NCI-H2196 (cell line): ENCODE results near the gene AKAP3.

Experiments
- DNase-seq: peaks from one replicate; lab custom pipeline; 2025; ENCODE audit not compliant: unreplicated experiment; lab: John Stamatoyannopoulos, UW

AKAP3 gene

DNA sequence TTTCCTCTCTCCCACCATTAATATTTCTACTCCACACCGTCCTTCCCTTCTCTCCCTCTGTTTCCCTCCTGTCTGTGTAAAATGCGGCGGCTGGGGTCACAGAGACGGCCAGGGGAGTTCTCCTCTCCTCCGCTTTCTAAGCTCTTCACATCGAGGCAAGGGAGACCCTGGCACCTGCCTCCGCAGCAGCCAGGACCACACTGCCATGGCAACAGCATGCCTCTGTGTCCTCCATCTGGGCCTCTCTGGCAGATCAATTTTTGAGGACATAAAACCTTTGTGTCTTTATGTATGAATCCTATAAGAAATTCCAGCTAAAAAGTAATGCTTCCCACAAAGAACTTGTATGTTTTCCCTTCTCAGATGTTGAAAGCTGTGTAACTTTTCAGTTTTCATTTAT lies 45.4 kb downstream of the AKAP3 start:
- DNase-seq: no peak

GRCh38 chr12:4595881-4596280 lies 53.0 kb downstream of the AKAP3 start:
- no peak for DNase-seq

DNA sequence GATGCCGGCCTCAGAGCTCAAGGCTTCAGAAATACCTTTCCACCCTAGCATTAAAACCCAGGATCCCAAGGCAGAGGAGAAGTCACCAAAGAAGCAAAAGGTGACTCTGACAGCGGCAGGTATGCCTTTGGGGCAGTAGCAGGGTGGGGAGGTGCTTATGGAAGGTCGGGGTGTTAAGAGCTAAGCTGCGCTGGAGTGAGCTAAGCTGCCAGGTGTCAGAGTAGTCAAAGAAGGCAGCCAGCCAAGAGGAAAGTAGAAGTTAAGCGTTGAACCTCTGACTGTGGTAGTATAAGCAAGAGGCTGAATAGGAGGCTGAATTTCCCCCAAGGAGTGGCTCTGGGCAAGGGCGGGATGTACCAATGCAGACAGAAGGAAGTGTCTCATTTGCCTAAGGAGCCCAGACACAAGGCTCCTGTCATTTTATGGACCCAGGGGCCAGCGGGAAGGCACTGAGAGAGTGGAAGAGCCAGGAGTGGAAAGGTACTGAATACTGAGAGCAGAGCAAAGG lies 57.6 kb downstream of the AKAP3 start:
- DNase-seq: peak; percentile 22

DNA sequence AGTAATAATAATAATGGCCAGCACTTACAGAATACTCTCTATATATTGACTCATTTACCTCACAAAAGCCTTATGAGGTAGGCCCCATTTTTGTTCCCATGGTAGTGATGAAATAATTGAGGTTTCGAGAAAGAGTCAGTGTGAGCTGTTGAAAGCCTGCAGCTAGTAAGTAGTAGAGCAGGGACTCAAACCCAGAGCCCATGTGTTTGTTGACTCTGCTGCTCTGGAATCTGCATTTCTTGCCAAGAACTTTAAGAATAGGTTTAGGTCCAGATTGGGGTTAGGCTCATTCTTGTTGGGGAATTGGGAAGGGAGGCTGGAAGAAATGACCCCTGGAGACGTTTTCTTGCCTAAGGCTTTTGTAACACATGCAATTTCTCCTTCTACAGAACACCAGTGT lies 58.9 kb downstream of the AKAP3 start:
- no peak for DNase-seq

GRCh38 chr12:4588916-4589315 lies 59.9 kb downstream of the AKAP3 start:
- DNase-seq: no peak

- DNase-seq: no peak
Observed at GRCh38 chr12:4587108-4587507, 61.7 kb downstream of the AKAP3 start.

DNA sequence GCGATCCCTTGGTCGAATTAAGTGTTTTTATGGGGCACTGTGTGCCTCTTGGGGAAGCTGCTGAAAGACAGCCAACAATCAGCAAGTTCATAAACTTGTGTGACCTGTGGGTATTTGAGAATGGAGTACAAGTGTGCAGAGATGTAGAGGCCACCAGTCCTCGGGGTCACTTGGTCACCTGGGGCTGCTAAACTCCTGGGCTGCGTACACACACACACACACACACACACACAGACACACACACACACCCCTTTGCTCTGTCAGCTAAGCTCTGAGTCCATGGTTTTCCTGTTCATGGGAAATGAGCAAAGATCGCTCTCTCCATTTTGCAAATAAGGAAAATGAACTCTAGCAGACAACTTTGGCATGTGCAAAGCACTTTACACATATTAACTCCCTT lies 62.4 kb downstream of the AKAP3 start:
- no peak for DNase-seq

DNA sequence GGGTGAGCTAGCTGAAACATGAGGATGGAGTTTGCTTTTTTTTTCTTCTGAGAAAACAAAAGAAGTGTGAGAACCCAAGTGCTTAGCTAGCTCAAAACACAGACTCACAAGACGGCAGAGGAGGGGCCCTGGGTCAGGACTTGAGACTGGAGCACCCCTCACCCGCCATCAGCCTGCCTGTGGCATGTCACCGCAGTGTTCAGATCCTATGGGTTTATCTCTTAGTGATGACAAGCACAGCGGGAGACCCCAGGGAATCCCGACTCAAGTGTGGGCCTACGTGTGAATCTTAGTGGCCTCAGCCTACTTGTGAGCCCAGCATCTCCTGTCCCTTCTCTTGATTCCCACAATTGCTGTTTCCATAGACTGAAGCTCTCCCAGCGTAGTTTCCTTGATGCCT lies 64.0 kb downstream of the AKAP3 start:
- no peak for DNase-seq

GRCh38 chr12:4584281-4584680 lies 64.6 kb downstream of the AKAP3 start:
- DNase-seq: peak; percentile 24

GRCh38 chr12:4580281-4580688 lies 68.6 kb downstream of the AKAP3 start:
- DNase-seq: no peak

- DNase-seq: no peak
Observed at GRCh38 chr12:4579305-4580102, 69.3 kb downstream of the AKAP3 start.

GRCh38 chr12:4572680-4573079 lies 76.2 kb downstream of the AKAP3 start:
- no peak for DNase-seq

DNA sequence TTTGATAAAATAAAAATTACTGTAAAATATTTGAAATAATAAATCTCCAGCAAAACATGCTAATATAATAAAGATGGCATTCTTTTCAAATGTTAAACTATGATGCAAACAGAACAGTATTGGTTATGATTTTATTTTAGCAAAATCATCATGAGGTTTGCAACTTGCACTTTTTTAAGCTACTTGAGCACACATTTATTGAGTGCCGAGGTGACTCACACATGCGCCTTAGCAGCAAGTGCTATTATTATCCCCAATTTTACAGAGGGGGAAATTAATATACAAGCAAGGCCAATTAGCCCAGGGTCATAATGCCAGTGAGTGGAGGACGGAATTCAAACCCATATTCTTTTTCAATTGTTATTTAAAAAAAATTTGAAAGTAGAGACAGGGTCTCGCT lies 79.6 kb downstream of the AKAP3 start:
- no peak for DNase-seq

DNA sequence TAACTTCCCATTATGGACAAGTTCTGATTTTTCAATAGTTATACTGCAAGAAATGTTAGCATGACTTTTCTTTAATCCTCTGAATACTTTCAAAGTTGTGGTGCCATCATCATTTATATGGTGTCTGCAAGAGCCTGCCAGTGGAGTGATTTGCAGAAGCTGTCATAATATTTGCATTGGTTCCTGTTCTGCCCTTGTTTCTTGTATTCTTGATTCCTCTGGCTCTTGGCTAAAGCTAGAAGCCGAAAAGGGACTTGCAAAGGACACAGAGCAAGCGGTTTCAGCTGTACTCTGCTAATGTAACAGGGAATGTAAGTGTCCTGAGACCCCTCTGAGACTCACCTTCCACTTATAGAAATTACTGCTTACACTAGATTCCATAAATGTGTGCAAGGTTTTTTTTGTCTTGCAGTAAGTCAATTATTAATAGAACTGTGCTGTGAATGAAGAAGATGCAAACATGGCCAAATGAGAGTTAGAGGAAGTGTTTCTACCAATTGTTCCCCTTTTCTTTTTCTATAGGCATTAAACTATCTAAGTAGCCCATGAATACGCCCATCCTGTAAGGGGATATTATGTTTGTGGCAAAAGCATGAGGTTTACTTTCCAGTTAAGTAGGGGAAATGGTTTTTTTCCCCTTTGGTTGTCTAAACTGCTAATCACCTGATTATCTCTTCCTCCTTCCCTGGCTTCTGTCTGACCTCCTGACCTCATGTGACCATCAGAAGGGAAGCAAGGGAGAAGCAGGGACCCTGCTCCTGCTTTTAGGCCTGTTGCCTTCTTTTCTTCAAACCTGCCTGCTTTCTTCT lies 81.6 kb downstream of the AKAP3 start:
- no peak for DNase-seq

DNA sequence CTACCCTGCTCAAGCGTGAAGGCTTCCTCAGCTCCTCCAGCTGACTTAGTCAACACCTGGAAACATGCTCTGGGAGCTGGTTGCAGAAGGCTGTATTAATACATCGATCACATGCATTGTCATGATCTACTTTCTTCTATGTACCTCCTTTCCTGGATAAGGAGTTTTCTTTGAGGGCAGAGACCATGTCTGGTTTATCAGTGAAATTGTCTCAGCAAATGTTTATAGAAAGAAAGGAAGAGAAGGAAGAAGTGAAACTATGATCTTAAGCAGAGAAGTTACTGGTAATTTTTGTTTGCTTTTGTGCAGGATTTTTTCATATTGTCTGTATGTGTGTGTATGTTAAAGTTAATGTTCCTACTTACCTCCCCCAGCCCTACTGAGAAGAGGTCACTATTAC lies 82.4 kb downstream of the AKAP3 start:
- no peak for DNase-seq
